ENCODE measurements around the gene ZNF521.

- TF ChIP-seq HNF4G (IDR thresholded peaks at IDR 0.05), result no peak
- TF ChIP-seq YY1 (IDR thresholded peaks at IDR 0.05), result no peak
- no peak for TF ChIP-seq CTCF (IDR thresholded peaks at IDR 0.05; ENCODE audit: low read depth, low read length, missing input control)
- no peak for TF ChIP-seq MAX (IDR thresholded peaks at IDR 0.05)
- TF ChIP-seq TAF1 (conservative IDR thresholded peaks at IDR 0.05), result no peak
- TF ChIP-seq JUND (IDR thresholded peaks at IDR 0.05), result no peak
- TF ChIP-seq ZBTB33 (IDR thresholded peaks at IDR 0.05), result no peak
- no peak for TF ChIP-seq RXRA (IDR thresholded peaks at IDR 0.05)
- no peak for TF ChIP-seq RAD21 (IDR thresholded peaks at IDR 0.05)
- no peak for TF ChIP-seq GABPA (IDR thresholded peaks at IDR 0.05 in 1 of 2, conservative IDR thresholded peaks at IDR 0.05 in 1 of 2)
- no peak for TF ChIP-seq ATF3 (IDR thresholded peaks at IDR 0.05)
- no peak for TF ChIP-seq SP1 (IDR thresholded peaks at IDR 0.05)
- TF ChIP-seq REST (IDR thresholded peaks at IDR 0.05), result no peak
These were observed 8.4 kb upstream of the ZNF521 start for GRCh38 chr18:25360301-25360899.
